Esophagus muscularis mucosa (tissue), 4 donors: ENCODE measurements around the gene RPS6KL1. TPM values are rescaled to one million over a fixed set of nuclear protein-coding genes. Genes with fewer than 3 reads are reported as not detected.

Source experiments
- DNase-seq: peaks from one replicate; pipeline ENCODE4 v3.0.0-alpha.2; 2017; ENCODE audit errors: extremely low spot score
- H3K27ac ChIP-seq, 4 donors: fragments of 200-600 bp; sonication (generic); replicated peaks in 1 of 4; 1 replicate in 3 of 4; 2 replicates in 1 of 4; pipeline ENCODE4 v1.5.1; 2016 to 2019; ENCODE audit warnings: mild to moderate bottlenecking in 1 of 4
- H3K27me3 ChIP-seq, 4 donors: fragments of 200-600 bp; sonication (generic); one replicate each; pipeline versions ENCODE4 v1.5.1 to v1.6.0; 2016 to 2019
- H3K36me3 ChIP-seq, 4 donors: fragments of 200-600 bp; sonication (generic); one replicate each; pipeline ENCODE4 v1.5.1; 2016 to 2019
- H3K4me1 ChIP-seq, 4 donors: fragments of 200-600 bp; sonication (generic); one replicate each; pipeline ENCODE4 v1.5.1; 2016 to 2019
- H3K4me3 ChIP-seq, 4 donors: fragments of 200-600 bp; sonication (generic); 1 replicate in 2 of 4; 2 replicates in 2 of 4; pipeline ENCODE4 v1.5.1; 2016 to 2019; ENCODE audit warnings: mild to moderate bottlenecking in 4 of 4, moderate library complexity in 1 of 4
- H3K9me3 ChIP-seq, 4 donors: fragments of 200-600 bp; sonication (generic); 1 replicate in 3 of 4; 2 replicates in 1 of 4; pipeline ENCODE4 v1.5.1; 2016 to 2019
- EP300 ChIP-seq: sonication (generic); formaldehyde crosslinking; IDR thresholded peaks from one replicate; pipeline ENCODE4 v1.6.1; 2017; ENCODE audit warnings: antibody characterized with exemption
- POLR2A ChIP-seq: fragments of 450-650 bp; IDR thresholded peaks from one replicate; pipeline ENCODE4 v1.6.1; 2017; ENCODE audit warnings: antibody characterized with exemption, moderate library complexity, mild to moderate bottlenecking, low read depth
- POLR2AphosphoS5 ChIP-seq, 2 donors: sonication (generic); formaldehyde crosslinking; IDR thresholded peaks; one replicate each; pipeline ENCODE4 v1.6.1; 2017; ENCODE audit warnings: antibody characterized with exemption in 2 of 2
- WGBS: methylation state at CpG from one replicate; pipeline ENCODE4 v1.1.5; 2018; 5-methylcytosine and 5-hydroxymethylcytosine counted together
- intact Hi-C: fragments of 100-400 bp; cut with DNase I; formaldehyde crosslinking; loops from one replicate; pipeline ENCODE4 v1.15.1; 2023
- total RNA-seq, 4 donors: library from RNA; depleted of rRNA; stranded (reverse); fragments of >200 nt; gene quantifications; one replicate each; pipeline versions ENCODE4 v1.1.0 to v1.2.1, GENCODE V29; 2016
- TF ChIP-seq, protein P1 (sequence below), 3 experiments: fragments of 200-600 bp in 2 of 3; fragments of 450-650 bp in 1 of 3; sonication (generic) in 2 of 3; IDR thresholded peaks; one replicate each; pipeline ENCODE4 v1.5.1; 2017 to 2019; ENCODE audit warnings: antibody characterized with exemption in 3 of 3, mild to moderate bottlenecking in 2 of 3, moderate library complexity in 1 of 3

RPS6KL1 gene
- total RNA-seq, 4 donors from 2014 or later = 5.3 to 9.7 (median 7.7) TPM

GRCh38 chr14:74920281-74920680 is 2.8 kb downstream of the RPS6KL1 start:
- intact Hi-C loops = no loop called here
- H3K27me3 ChIP-seq = no peaks in the 10 kb centered on the region
- 94% methylated on average over 3 of the region's 4 CpGs for WGBS
- peaks cover 40 to 51% (median 44%) of the 10 kb centered on the region in 4 donors for H3K4me1 ChIP-seq
- no peaks in the 10 kb centered on the region for H3K9me3 ChIP-seq
- H3K36me3 ChIP-seq = peaks cover 0 to 17% (median 5%) of the 10 kb centered on the region in 4 donors
- H3K27ac ChIP-seq = no peak overlapping the region
- no peak for DNase-seq
- TF ChIP-seq, protein P1, sequence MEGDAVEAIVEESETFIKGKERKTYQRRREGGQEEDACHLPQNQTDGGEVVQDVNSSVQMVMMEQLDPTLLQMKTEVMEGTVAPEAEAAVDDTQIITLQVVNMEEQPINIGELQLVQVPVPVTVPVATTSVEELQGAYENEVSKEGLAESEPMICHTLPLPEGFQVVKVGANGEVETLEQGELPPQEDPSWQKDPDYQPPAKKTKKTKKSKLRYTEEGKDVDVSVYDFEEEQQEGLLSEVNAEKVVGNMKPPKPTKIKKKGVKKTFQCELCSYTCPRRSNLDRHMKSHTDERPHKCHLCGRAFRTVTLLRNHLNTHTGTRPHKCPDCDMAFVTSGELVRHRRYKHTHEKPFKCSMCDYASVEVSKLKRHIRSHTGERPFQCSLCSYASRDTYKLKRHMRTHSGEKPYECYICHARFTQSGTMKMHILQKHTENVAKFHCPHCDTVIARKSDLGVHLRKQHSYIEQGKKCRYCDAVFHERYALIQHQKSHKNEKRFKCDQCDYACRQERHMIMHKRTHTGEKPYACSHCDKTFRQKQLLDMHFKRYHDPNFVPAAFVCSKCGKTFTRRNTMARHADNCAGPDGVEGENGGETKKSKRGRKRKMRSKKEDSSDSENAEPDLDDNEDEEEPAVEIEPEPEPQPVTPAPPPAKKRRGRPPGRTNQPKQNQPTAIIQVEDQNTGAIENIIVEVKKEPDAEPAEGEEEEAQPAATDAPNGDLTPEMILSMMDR (IDR thresholded peaks at IDR 0.05) = no peak
- TF ChIP-seq EP300 (no peak), POLR2AphosphoS5 (IDR thresholded peaks at IDR 0.05) (no peak), POLR2A (no peak)
- no peak overlapping the region for H3K4me3 ChIP-seq

DNA sequence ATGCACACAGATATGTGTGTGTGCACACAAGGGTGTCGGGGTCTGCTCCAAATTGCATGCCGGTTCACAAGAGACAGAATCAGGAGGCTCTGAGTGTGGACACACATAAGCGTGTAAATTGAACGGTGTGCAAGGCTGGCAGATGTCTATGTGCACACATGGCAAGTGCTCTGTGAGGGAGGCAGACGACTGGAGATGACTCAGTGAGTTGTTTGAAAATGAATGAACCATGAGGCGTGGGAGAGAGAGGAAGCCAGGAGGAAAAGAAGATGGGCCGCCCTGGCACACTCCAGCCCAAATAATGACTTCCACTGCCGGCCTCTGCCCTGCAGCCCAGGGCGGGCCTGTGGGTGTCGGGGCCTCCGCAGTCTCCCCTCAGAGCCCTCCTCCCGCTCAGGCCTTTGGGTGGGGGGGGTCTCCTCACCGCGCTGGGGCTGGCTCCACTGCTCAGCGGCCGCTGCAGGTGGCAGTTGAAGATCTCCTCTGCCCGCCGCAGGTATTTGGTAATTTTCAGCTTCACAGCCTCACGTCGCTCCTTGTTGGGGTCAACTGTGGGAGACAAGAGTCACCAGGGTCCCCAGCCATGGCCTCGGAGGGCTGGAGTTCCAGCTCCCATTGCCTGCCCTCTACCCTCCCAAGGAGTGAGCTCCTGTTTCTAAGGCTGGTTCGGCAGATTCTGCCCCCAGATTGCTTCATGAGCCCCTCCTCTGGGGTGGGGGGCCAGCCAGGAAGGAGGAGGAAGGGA is 3.5 kb downstream of the RPS6KL1 start:
- Histone ChIP-seq H3K9me3 (no peaks in the 10 kb centered on the region), H3K27me3 (no peaks in the 10 kb centered on the region), H3K36me3 (peaks cover 0 to 17% (median 5%) of the 10 kb centered on the region in 4 donors), H3K27ac (no peak overlapping the region), H3K4me3 (no peak overlapping the region), H3K4me1 (peaks cover 40 to 57% (median 49%) of the 10 kb centered on the region in 4 donors)
- intact Hi-C loops = loop anchor here (10.0 kb wide), 1 partner anchor 165 kb away; no protein-coding TSS in a partner anchor
- TF ChIP-seq EP300 = no peak
- TF ChIP-seq POLR2A = no peak
- TF ChIP-seq POLR2AphosphoS5 (IDR thresholded peaks at IDR 0.05) = no peak
- TF ChIP-seq, protein P1 (IDR thresholded peaks at IDR 0.05) = no peak
- 86% methylated on average over 20 of the region's 22 CpGs for WGBS
- DNase-seq = no peak

- intact Hi-C loops = loop anchor here (10.0 kb wide), 1 partner anchor 166 kb away; no protein-coding TSS in a partner anchor
Observed at GRCh38 chr14:74918380-74918779, 4.7 kb downstream of the RPS6KL1 start.

DNA sequence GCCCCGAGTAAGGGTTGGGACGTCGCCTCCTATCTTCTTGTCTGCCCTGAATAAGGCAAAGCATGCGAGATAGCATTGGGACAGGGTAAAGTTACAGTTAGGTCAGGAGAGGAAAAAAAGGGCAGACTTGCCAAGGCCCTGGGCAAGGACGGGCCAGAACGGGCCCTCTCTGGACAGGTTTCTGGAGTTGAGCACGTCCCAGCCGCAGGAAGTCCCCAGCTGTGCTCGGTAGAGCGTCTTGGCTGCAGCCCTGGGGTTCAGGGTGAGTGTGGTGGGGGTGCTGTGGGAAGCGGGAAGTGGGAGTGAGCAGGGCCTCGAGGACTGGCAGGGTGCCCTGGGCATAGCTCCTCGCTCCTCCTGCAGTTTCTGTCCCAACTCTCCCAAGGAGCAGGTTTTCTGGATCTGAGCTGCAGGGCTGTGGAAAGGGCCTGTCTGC is 5.4 kb downstream of the RPS6KL1 start:
- peaks cover 40 to 56% (median 45%) of the 10 kb centered on the region in 4 donors for H3K4me1 ChIP-seq
- TF ChIP-seq EP300 = no peak
- TF ChIP-seq POLR2AphosphoS5 (IDR thresholded peaks at IDR 0.05) = peak in 1 of 2 donors; percentile 43
- H3K4me3 ChIP-seq = no peak overlapping the region
- no peaks in the 10 kb centered on the region for H3K27me3 ChIP-seq
- H3K9me3 ChIP-seq = no peaks in the 10 kb centered on the region
- no peak for DNase-seq
- H3K36me3 ChIP-seq = peaks cover 0 to 17% (median 5%) of the 10 kb centered on the region in 4 donors
- intact Hi-C loops = loop anchor here (10.0 kb wide), 1 partner anchor 167 kb away; no protein-coding TSS in a partner anchor
- WGBS = 56% methylated on average over 13 of the region's 13 CpGs
- H3K27ac ChIP-seq = peak overlapping the region; percentile 33 to 66 (median 48)

More at GRCh38 chr14:74918380-74918779, 4.7 kb downstream of the RPS6KL1 start:
- Histone ChIP-seq H3K27me3 (no peaks in the 10 kb centered on the region), H3K9me3 (no peaks in the 10 kb centered on the region), H3K4me3 (no peak overlapping the region), H3K36me3 (peaks cover 0 to 17% (median 5%) of the 10 kb centered on the region in 4 donors), H3K27ac (peak overlapping the region in 2 of 4 donors; percentile 0 to 66), H3K4me1 (peaks cover 46 to 63% (median 49%) of the 10 kb centered on the region in 4 donors)
- TF ChIP-seq, protein P1 (IDR thresholded peaks at IDR 0.05) = no peak
- TF ChIP-seq POLR2A (no peak), POLR2AphosphoS5 (IDR thresholded peaks at IDR 0.05) (no peak), EP300 (no peak)
- 92% methylated on average over 9 of the region's 9 CpGs for WGBS
- no peak for DNase-seq

GRCh38 chr14:74917178-74917543 is 5.9 kb downstream of the RPS6KL1 start:
- no peaks in the 10 kb centered on the region for H3K27me3 ChIP-seq
- peaks cover 35 to 51% (median 40%) of the 10 kb centered on the region in 4 donors for H3K4me1 ChIP-seq
- peaks cover 0 to 17% (median 5%) of the 10 kb centered on the region in 4 donors for H3K36me3 ChIP-seq
- H3K4me3 ChIP-seq = no peak overlapping the region
- intact Hi-C loops = loop anchor here (10.0 kb wide), 1 partner anchor 168 kb away; no protein-coding TSS in a partner anchor
- no peak for DNase-seq
- no peak for TF ChIP-seq POLR2A
- no peak for TF ChIP-seq EP300
- TF ChIP-seq, protein P1 (IDR thresholded peaks at IDR 0.05) = no peak
- TF ChIP-seq POLR2AphosphoS5 (IDR thresholded peaks at IDR 0.05) = no peak
- H3K9me3 ChIP-seq = no peaks in the 10 kb centered on the region
- H3K27ac ChIP-seq = peak overlapping the region; percentile 33 to 66 (median 48)
- WGBS = 83% methylated on average over 1 of the region's 5 CpGs
